HG03565 (cell line): ENCODE data around the gene TREH.

Experiments
- ATAC-seq: cut with Tn5 transposase; IDR thresholded peaks from one replicate; pipeline ENCODE4 v1.9.1; 2021; ENCODE audit warnings: mild to moderate bottlenecking, moderate library complexity; ENCODE audit not compliant: unreplicated experiment

Gene TREH

GRCh38 chr11:118631142-118631909 lies 48.1 kb downstream of the TREH start:
- ATAC-seq, result no peak

- ATAC-seq, result no peak
Observed at GRCh38 chr11:118629761-118630661, 49.4 kb downstream of the TREH start.

GRCh38 chr11:118628861-118629549 lies 50.4 kb downstream of the TREH start:
- no peak for ATAC-seq

GRCh38 chr11:118628432-118628831 lies 51.0 kb downstream of the TREH start:
- ATAC-seq, result no peak

GRCh38 chr11:118628031-118628430 lies 51.4 kb downstream of the TREH start:
- ATAC-seq, result no peak

GRCh38 chr11:118627566-118627965 lies 51.9 kb downstream of the TREH start:
- no peak for ATAC-seq

GRCh38 chr11:118625976-118626375 lies 53.5 kb downstream of the TREH start:
- no peak for ATAC-seq

GRCh38 chr11:118625036-118625690 lies 54.3 kb downstream of the TREH start:
- ATAC-seq, result no peak

GRCh38 chr11:118623269-118623655 lies 56.2 kb downstream of the TREH start:
- no peak for ATAC-seq

- ATAC-seq, result no peak
Observed at GRCh38 chr11:118622376-118623268, 56.8 kb downstream of the TREH start.

GRCh38 chr11:118621784-118622375 lies 57.6 kb downstream of the TREH start:
- ATAC-seq, result no peak

- no peak for ATAC-seq
Observed at GRCh38 chr11:118621071-118621783, 58.2 kb downstream of the TREH start.

GRCh38 chr11:118620529-118621070 lies 58.9 kb downstream of the TREH start:
- no peak for ATAC-seq

- no peak for ATAC-seq
Observed at GRCh38 chr11:118619444-118620197, 59.8 kb downstream of the TREH start.

GRCh38 chr11:118618991-118619375 lies 60.5 kb downstream of the TREH start:
- no peak for ATAC-seq

GRCh38 chr11:118618115-118618990 lies 61.1 kb downstream of the TREH start:
- ATAC-seq, result no peak

- ATAC-seq, result no peak
Observed at GRCh38 chr11:118615976-118616371, 63.5 kb downstream of the TREH start.
